UCSD-AML1 (cell line): Measurements from ENCODE around the gene ATP8A1.
"Not testable (repeated sequence)": the region's sequence is repeated elsewhere in the genome, so short reads cannot be mapped to it uniquely, and the experiment has no call there.

ENCODE experiments used
- DNase-seq: peaks from one replicate; lab custom pipeline; 2025; ENCODE audit not compliant: unreplicated experiment; lab: John Stamatoyannopoulos, UW

ATP8A1 gene

GRCh38 chr4:42474406-42474805 is 182.5 kb downstream of the ATP8A1 start:
- DNase-seq, result no peak

GRCh38 chr4:42473071-42473684 is 183.7 kb downstream of the ATP8A1 start:
- DNase-seq, result no peak

- no peak for DNase-seq
Observed at GRCh38 chr4:42471896-42472295, 185.0 kb downstream of the ATP8A1 start.

GRCh38 chr4:42470023-42470422 is 186.9 kb downstream of the ATP8A1 start:
- DNase-seq, result no peak

GRCh38 chr4:42467777-42468176 is 189.1 kb downstream of the ATP8A1 start:
- DNase-seq, result not testable (repeated sequence)

GRCh38 chr4:42466273-42466844 is 190.5 kb downstream of the ATP8A1 start:
- DNase-seq, result no peak

GRCh38 chr4:42464550-42465094 is 192.3 kb downstream of the ATP8A1 start:
- DNase-seq, result no peak

GRCh38 chr4:42461216-42461615 is 195.7 kb downstream of the ATP8A1 start:
- not testable (repeated sequence) for DNase-seq

GRCh38 chr4:42460043-42460442 is 196.9 kb downstream of the ATP8A1 start:
- no peak for DNase-seq

GRCh38 chr4:42458657-42459056 is 198.2 kb downstream of the ATP8A1 start:
- no peak for DNase-seq

- DNase-seq, result no peak
Observed at GRCh38 chr4:42454755-42455420, 202.0 kb downstream of the ATP8A1 start.

- no peak for DNase-seq
Observed at GRCh38 chr4:42453612-42454011, 203.3 kb downstream of the ATP8A1 start.

- DNase-seq, result no peak
Observed at GRCh38 chr4:42452823-42453222, 204.1 kb downstream of the ATP8A1 start.

- no peak for DNase-seq
Observed at GRCh38 chr4:42446823-42447222, 210.1 kb downstream of the ATP8A1 start.

- DNase-seq, result no peak
Observed at GRCh38 chr4:42445038-42445437, 211.9 kb downstream of the ATP8A1 start.

GRCh38 chr4:42442601-42443000 is 214.3 kb downstream of the ATP8A1 start:
- DNase-seq, result no peak

- no peak for DNase-seq
Observed at GRCh38 chr4:42440083-42440482, 216.8 kb downstream of the ATP8A1 start.

GRCh38 chr4:42436928-42437565 is 219.9 kb downstream of the ATP8A1 start:
- no peak for DNase-seq

- DNase-seq, result no peak
Observed at GRCh38 chr4:42428036-42428435, 228.9 kb downstream of the ATP8A1 start.

GRCh38 chr4:42425146-42426065 is 231.5 kb downstream of the ATP8A1 start:
- no peak for DNase-seq

GRCh38 chr4:42420140-42420539 is 236.8 kb downstream of the ATP8A1 start:
- no peak for DNase-seq
